SU-DHL-6 (cell line): ENCODE measurements around the gene ATP2A2.

Experiments used
- H2AFZ ChIP-seq: fragments of 200-600 bp; sonication (generic); 2 replicates; pipeline ENCODE4 v1.6.1; 2014; ENCODE audit warnings: low read depth, mild to moderate bottlenecking, moderate library complexity, mixed read lengths, antibody characterized with exemption, low read length; ENCODE audit not compliant: severe bottlenecking
- H3F3A ChIP-seq: fragments of 200-600 bp; shearing (Covaris generic); 2 replicates; pipeline ENCODE4 v1.6.0; 2016; ENCODE audit warnings: antibody characterized with exemption, mild to moderate bottlenecking; ENCODE audit not compliant: insufficient read depth
- H3K27ac ChIP-seq: fragments of 200-600 bp; sonication (generic); 2 replicates; pipeline ENCODE4 v1.5.1; 2016; ENCODE audit warnings: low read depth, mild to moderate bottlenecking, low read length, moderate library complexity, mixed read lengths
- H3K27me3 ChIP-seq: fragments of 200-600 bp; sonication (generic), shearing (Covaris generic); 2 replicates; pipeline ENCODE4 v1.6.0; 2014; ENCODE audit warnings: mild to moderate bottlenecking, low read length
- H3K36me3 ChIP-seq: fragments of 200-600 bp; sonication (generic); 2 replicates; pipeline ENCODE4 v1.6.1; 2014; ENCODE audit warnings: mild to moderate bottlenecking, low read length, mixed read lengths
- H3K4me2 ChIP-seq: fragments of 300-600, 200-600 bp; shearing (Covaris generic), sonication (generic); 2 replicates; pipeline ENCODE4 v1.6.0; 2014; ENCODE audit warnings: low read length, low read depth, mild to moderate bottlenecking; ENCODE audit not compliant: poor library complexity, severe bottlenecking
- H3K4me3 ChIP-seq: fragments of 200-600 bp; sonication (generic); 2 replicates; pipeline ENCODE4 v1.5.1; 2014; ENCODE audit warnings: antibody characterized with exemption, low read length, mild to moderate bottlenecking, mixed read lengths; ENCODE audit not compliant: insufficient read depth, poor library complexity, severe bottlenecking
- H3K79me2 ChIP-seq: fragments of 200-600 bp; sonication (generic); 2 replicates; pipeline ENCODE4 v1.6.1; 2014; ENCODE audit warnings: mild to moderate bottlenecking, low read length, moderate library complexity; ENCODE audit not compliant: insufficient read depth
- H3K9ac ChIP-seq: fragments of 200-600 bp; sonication (generic); 2 replicates; pipeline ENCODE4 v1.7.0; 2014; ENCODE audit warnings: mild to moderate bottlenecking, low read length
- H3K9me2 ChIP-seq: fragments of 200-600 bp; sonication (generic); replicated peaks from 2 replicates; pipeline ENCODE4 v1.6.1; 2014; ENCODE audit warnings: low read length; ENCODE audit not compliant: insufficient read depth
- H3K9me3 ChIP-seq: fragments of 200-600 bp; sonication (generic); 2 replicates; pipeline ENCODE4 v1.6.1; 2014; ENCODE audit warnings: low read length, mixed read lengths; ENCODE audit not compliant: insufficient read depth
- H4K20me1 ChIP-seq: fragments of 200-600 bp; sonication (generic); 2 replicates; pipeline ENCODE4 v1.6.1; 2014; ENCODE audit warnings: low read depth, mild to moderate bottlenecking, antibody characterized with exemption, low read length, moderate library complexity, mixed read lengths
- EZH2phosphoT487 ChIP-seq: fragments of 200-600 bp; sonication (generic), shearing (Covaris generic); conservative IDR thresholded peaks from 2 replicates; pipeline ENCODE4 v1.6.1; 2018; ENCODE audit warnings: mild to moderate bottlenecking, antibody characterized with exemption, low read length, moderate library complexity, mixed read lengths
- TF ChIP-seq, protein P1 (sequence below): fragments of 200-600 bp; sonication (generic); IDR thresholded peaks from one replicate; pipeline ENCODE4 v1.5.1; 2017; ENCODE audit warnings: antibody characterized with exemption, mild to moderate bottlenecking, low read length, moderate library complexity; ENCODE audit not compliant: insufficient read depth, poor library complexity, severe bottlenecking

ATP2A2 gene

DNA sequence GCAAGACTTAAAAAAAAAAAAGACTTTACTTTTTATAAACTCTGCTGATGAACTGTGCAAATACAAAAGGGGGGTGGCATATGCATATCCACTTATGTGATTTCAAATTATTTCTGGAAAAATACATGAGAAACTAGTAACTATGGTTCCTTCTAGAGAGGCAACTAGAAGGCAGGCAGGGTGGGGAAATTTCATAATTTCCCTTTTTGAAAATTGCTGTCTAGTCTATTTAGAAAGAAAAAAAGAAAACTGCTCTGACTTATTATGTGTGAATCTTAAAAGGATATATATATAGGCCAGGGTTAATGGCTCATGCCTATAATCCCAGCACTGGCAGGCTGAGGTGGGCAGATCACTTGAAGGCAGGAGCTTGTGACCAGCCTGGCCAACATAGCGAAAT is 80.2 kb downstream of the ATP2A2 start:
- Histone ChIP-seq H3K9ac (no peak overlapping the region), H3K27me3 (no peaks in the 10 kb centered on the region), H2AFZ (no peak overlapping the region), H3K4me2 (no peak overlapping the region), H3K27ac (no peak overlapping the region), H3K4me3 (no peak overlapping the region), H3K36me3 (no peaks in the 10 kb centered on the region), H3K9me2 (no peaks in the 10 kb centered on the region), H3K79me2 (no peaks in the 10 kb centered on the region), H3K9me3 (no peaks in the 10 kb centered on the region), H4K20me1 (no peaks in the 10 kb centered on the region), H3F3A (0 out of 2 replicates have a peak, but pooled peaks cover 3% of the 10 kb centered on the region)
- TF ChIP-seq, protein P1, sequence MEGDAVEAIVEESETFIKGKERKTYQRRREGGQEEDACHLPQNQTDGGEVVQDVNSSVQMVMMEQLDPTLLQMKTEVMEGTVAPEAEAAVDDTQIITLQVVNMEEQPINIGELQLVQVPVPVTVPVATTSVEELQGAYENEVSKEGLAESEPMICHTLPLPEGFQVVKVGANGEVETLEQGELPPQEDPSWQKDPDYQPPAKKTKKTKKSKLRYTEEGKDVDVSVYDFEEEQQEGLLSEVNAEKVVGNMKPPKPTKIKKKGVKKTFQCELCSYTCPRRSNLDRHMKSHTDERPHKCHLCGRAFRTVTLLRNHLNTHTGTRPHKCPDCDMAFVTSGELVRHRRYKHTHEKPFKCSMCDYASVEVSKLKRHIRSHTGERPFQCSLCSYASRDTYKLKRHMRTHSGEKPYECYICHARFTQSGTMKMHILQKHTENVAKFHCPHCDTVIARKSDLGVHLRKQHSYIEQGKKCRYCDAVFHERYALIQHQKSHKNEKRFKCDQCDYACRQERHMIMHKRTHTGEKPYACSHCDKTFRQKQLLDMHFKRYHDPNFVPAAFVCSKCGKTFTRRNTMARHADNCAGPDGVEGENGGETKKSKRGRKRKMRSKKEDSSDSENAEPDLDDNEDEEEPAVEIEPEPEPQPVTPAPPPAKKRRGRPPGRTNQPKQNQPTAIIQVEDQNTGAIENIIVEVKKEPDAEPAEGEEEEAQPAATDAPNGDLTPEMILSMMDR: no peak
- no peak for TF ChIP-seq EZH2phosphoT487

DNA sequence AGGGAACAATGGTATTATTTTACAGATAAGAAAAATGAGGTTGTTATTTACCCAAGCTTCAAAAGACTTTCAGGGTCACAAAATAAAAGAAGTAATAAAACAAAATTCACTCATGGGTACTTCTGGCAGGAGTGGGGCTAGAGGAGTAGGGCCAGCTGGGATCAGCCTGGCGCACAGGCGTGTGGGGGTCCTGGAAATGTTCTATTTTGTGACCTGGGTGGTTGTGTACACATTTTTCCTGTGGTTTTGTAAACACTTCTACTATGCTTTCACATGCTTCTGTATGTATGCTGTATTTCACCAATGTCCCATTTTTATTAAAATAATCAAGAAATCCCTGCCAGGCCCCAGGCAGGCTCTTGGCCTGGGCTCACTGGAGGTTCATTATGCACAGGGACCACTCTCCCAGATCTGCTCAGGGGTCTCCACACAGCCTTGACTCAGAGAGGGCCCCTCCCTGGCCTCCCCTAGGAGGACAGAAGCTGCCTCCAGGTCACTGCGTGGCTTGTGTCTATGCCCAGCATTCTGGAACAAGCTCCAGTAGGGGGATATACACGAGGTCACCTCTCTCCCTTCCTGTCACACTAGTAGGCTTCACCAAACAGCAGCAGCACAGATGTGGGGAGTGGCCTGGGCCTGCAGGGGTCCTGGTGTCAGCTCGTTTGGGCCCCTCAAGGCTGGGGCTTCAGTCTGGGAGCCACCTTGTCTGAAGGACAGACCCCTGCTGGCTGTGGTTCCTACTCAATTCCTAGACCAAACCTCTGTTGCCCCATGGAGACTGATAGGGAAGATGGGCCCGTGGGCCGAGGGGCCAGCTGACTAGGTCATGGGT is 84.7 kb downstream of the ATP2A2 start:
- H3K27ac ChIP-seq: no peak overlapping the region
- H3K9ac ChIP-seq: no peak overlapping the region

DNA sequence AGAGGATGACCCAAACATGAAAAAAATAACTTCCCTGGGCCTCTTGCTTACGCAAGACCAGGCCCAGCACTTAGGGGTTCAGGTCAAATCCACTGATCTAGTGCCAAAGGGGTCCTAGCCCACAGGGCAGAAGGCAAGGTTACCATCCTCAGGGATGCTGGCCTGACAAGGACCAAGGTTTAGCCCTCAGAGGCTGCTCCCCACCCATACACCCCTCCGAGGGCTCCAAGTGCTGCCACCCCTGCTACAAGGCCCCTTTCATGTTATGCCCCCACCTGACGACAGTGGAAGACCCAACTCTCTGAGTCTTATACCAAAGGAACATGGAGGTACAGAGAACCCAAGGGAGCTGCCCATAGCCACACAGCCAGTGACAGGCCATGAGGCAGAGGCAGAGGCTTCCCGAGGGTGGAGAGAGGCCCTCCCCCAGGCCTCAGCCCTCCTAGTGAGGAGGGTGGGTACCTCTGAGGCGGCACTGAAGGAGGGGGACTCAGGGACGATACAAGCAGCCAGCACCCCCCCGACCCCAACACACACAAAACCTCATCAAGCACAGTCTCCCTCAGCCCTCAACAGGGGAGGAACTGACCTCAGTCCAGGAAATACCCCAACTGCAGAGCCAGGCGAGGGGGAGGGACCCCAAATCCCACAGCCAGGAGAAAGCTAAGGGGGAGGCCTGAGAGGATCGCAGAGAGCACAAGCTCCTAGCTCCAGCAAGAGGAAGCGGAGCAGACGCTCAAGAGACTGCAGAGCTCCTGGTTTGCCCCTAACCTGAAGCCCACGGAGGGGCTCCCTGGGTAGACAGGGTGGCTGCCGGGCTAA is 85.5 kb downstream of the ATP2A2 start:
- TF ChIP-seq EZH2phosphoT487: no peak
- TF ChIP-seq, protein P1: no peak
- H3K36me3 ChIP-seq: no peaks in the 10 kb centered on the region
- no peaks in the 10 kb centered on the region for H3K9me2 ChIP-seq
- 0 out of 2 replicates have a peak, but pooled peaks cover 6% of the 10 kb centered on the region for H3F3A ChIP-seq
- no peaks in the 10 kb centered on the region for H3K79me2 ChIP-seq
- H3K27ac ChIP-seq: no peak overlapping the region
- H3K4me3 ChIP-seq: no peak overlapping the region
- no peak overlapping the region for H2AFZ ChIP-seq
- no peak overlapping the region for H3K4me2 ChIP-seq
- no peaks in the 10 kb centered on the region for H4K20me1 ChIP-seq
- no peak overlapping the region for H3K9ac ChIP-seq
- no peaks in the 10 kb centered on the region for H3K27me3 ChIP-seq
- no peaks in the 10 kb centered on the region for H3K9me3 ChIP-seq

More for the DNA sequence above, 84.7 kb downstream of the ATP2A2 start:
- no peaks in the 10 kb centered on the region for H3K36me3 ChIP-seq
- no peak overlapping the region for H2AFZ ChIP-seq
- no peaks in the 10 kb centered on the region for H3K79me2 ChIP-seq
- H3K4me3 ChIP-seq: no peak overlapping the region
- no peak overlapping the region for H3K4me2 ChIP-seq
- H3K9me3 ChIP-seq: no peaks in the 10 kb centered on the region
- H4K20me1 ChIP-seq: no peaks in the 10 kb centered on the region
- no peaks in the 10 kb centered on the region for H3K9me2 ChIP-seq
- H3K27me3 ChIP-seq: no peaks in the 10 kb centered on the region
- TF ChIP-seq, protein P1: no peak
- no peak for TF ChIP-seq EZH2phosphoT487
- H3F3A ChIP-seq: 0 out of 2 replicates have a peak, but pooled peaks cover 6% of the 10 kb centered on the region
